ENCODE results near the gene ZNF318. TPM values are rescaled to one million over a fixed set of nuclear protein-coding genes. Genes with fewer than 3 reads are reported as not detected.
"Not testable (repeated sequence)": the region's sequence is repeated elsewhere in the genome, so short reads cannot be mapped to it uniquely, and the experiment has no call there.

Gene ZNF318
- polyA plus RNA-seq, 1 donor from 2014 or later, result 11.7 TPM

GRCh38 chr6:43415275-43415674 lies 45.8 kb upstream of the ZNF318 start:
- H3K9me3 ChIP-seq (ENCODE audit: low read length); H3K4me2 ChIP-seq (ENCODE audit: low read length); H3F3A ChIP-seq (ENCODE audit: insufficient read depth, low read length, poor library complexity, severe bottlenecking); H4K20me1 ChIP-seq (ENCODE audit: insufficient read depth); H3K79me2 ChIP-seq (replicated peaks; ENCODE audit: insufficient read depth, low read length); H3K27me3 ChIP-seq (ENCODE audit: insufficient read depth, low read depth, low read length); H3K4me3 ChIP-seq (ENCODE audit: low read length); H3K9ac ChIP-seq (ENCODE audit: low read length); H2AFZ ChIP-seq (ENCODE audit: low read depth, low read length); H3K27ac ChIP-seq (ENCODE audit: low read length); H3K9me2 ChIP-seq (ENCODE audit: insufficient read depth, low read length); H3K36me3 ChIP-seq (ENCODE audit: insufficient read depth, low read length): not testable (repeated sequence)

- H3K27me3 ChIP-seq (ENCODE audit: insufficient read depth, low read depth, low read length), result no peaks in the 10 kb centered on the region
- no peaks in the 10 kb centered on the region for H3K36me3 ChIP-seq (ENCODE audit: insufficient read depth, low read length)
- no peak overlapping the region for H3K4me2 ChIP-seq (ENCODE audit: low read length)
- H3K79me2 ChIP-seq (replicated peaks; ENCODE audit: insufficient read depth, low read length), result no peaks in the 10 kb centered on the region
- no peaks in the 10 kb centered on the region for H3F3A ChIP-seq (ENCODE audit: insufficient read depth, low read length, poor library complexity, severe bottlenecking)
- no peak overlapping the region for H3K4me3 ChIP-seq (ENCODE audit: low read length)
- H3K9me3 ChIP-seq (ENCODE audit: low read length), result no peaks in the 10 kb centered on the region
- no peaks in the 10 kb centered on the region for H4K20me1 ChIP-seq (ENCODE audit: insufficient read depth)
- H3K27ac ChIP-seq (ENCODE audit: low read length), result no peak overlapping the region
- H3K9ac ChIP-seq (ENCODE audit: low read length), result no peak overlapping the region
- no peaks in the 10 kb centered on the region for H3K9me2 ChIP-seq (ENCODE audit: insufficient read depth, low read length)
- H2AFZ ChIP-seq (ENCODE audit: low read depth, low read length), result no peak overlapping the region
- no peak for TF ChIP-seq EP300 (conservative IDR thresholded peaks at IDR 0.05; ENCODE audit: poor library complexity, severe bottlenecking)
- no peak for TF ChIP-seq POLR2AphosphoS5 (IDR thresholded peaks at IDR 0.05)
- no peak for TF ChIP-seq CTCF (IDR thresholded peaks at IDR 0.05; ENCODE audit: poor library complexity, severe bottlenecking)
- TF ChIP-seq REST (IDR thresholded peaks at IDR 0.05; ENCODE audit: borderline replicate concordance), result no peak
- TF ChIP-seq SMC3 (conservative IDR thresholded peaks at IDR 0.05; ENCODE audit: poor library complexity), result no peak
- TF ChIP-seq MXI1 (conservative IDR thresholded peaks at IDR 0.05; ENCODE audit: poor library complexity, severe bottlenecking), result no peak
Measured at GRCh38 chr6:43413002-43413401, 43.6 kb upstream of the ZNF318 start.

GRCh38 chr6:43412541-43412940 lies 43.1 kb upstream of the ZNF318 start:
- no peaks in the 10 kb centered on the region for H3K79me2 ChIP-seq (replicated peaks; ENCODE audit: insufficient read depth, low read length)
- H3K27ac ChIP-seq (ENCODE audit: low read length), result no peak overlapping the region
- H2AFZ ChIP-seq (ENCODE audit: low read depth, low read length), result no peak overlapping the region
- H3F3A ChIP-seq (ENCODE audit: insufficient read depth, low read length, poor library complexity, severe bottlenecking), result no peaks in the 10 kb centered on the region
- TF ChIP-seq RAD21 (conservative IDR thresholded peaks at IDR 0.05) (no peak), POLR2AphosphoS5 (IDR thresholded peaks at IDR 0.05) (no peak), SMC3 (conservative IDR thresholded peaks at IDR 0.05; ENCODE audit: poor library complexity) (no peak), EZH2 (IDR thresholded peaks at IDR 0.05; ENCODE audit: borderline replicate concordance, insufficient read depth, low read length, poor library complexity, severe bottlenecking) (no peak), REST (IDR thresholded peaks at IDR 0.05; ENCODE audit: borderline replicate concordance) (no peak), CTCF (IDR thresholded peaks at IDR 0.05; ENCODE audit: poor library complexity, severe bottlenecking) (no peak)
- H3K36me3 ChIP-seq (ENCODE audit: insufficient read depth, low read length), result no peaks in the 10 kb centered on the region
- H4K20me1 ChIP-seq (ENCODE audit: insufficient read depth), result no peaks in the 10 kb centered on the region
- no peaks in the 10 kb centered on the region for H3K9me2 ChIP-seq (ENCODE audit: insufficient read depth, low read length)
- no peaks in the 10 kb centered on the region for H3K27me3 ChIP-seq (ENCODE audit: insufficient read depth, low read depth, low read length)
- H3K4me3 ChIP-seq (ENCODE audit: low read length), result no peak overlapping the region
- H3K4me2 ChIP-seq (ENCODE audit: low read length), result no peak overlapping the region
- H3K9ac ChIP-seq (ENCODE audit: low read length), result no peak overlapping the region
- H3K9me3 ChIP-seq (ENCODE audit: low read length), result no peaks in the 10 kb centered on the region

All from neural cell (in vitro differentiated cells).